Measurements from ENCODE around the gene ADAMTS12.

DNA sequence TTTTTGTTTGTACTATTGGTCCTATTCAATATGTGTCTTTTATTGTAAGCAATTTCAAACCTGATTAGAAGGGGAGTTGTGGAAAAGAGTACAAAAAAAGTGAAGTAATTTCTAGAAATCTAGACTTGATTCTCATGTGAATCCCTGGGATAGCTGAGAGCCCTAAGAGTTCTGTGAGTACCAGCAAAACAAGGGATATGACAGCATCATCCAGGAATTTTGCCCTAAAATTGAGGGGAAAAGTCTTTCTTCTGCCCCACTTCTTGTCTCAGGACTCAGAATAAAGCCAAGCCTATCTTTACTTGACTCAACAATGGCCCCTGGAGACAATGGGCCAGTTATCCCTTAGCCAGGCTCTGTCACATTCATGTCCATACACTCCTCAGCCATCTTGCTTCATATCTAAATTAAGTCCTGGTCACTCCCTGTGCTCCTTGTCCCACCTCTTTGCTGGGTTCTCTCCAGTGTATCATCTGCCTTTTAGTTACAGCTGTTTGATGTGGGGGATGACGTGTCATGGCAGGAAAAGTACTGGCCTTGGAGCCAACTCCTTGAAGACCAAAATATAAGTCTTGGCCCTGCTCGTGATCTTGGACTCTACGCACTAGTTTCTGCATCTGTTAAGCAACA lies 81.2 kb downstream of the ADAMTS12 start:
- TF ChIP-seq RAD21 (IDR thresholded peaks at IDR 0.05; ENCODE audit: low read length) (no peak), CTCF (IDR thresholded peaks at IDR 0.05) (no peak), MAX (IDR thresholded peaks at IDR 0.05; ENCODE audit: low read depth) (no peak), SMC3 (IDR thresholded peaks at IDR 0.05; ENCODE audit: low read depth, low read length) (no peak), TAF1 (IDR thresholded peaks at IDR 0.05; ENCODE audit: borderline replicate concordance, low read depth, low read length) (no peak), CHD2 (IDR thresholded peaks at IDR 0.05; ENCODE audit: low read length, partially characterized antibody) (no peak), RXRA (IDR thresholded peaks at IDR 0.05; ENCODE audit: borderline replicate concordance, low read depth) (no peak), POLR2AphosphoS5 (IDR thresholded peaks at IDR 0.05; ENCODE audit: low read depth, low read length) (no peak), ZBTB33 (IDR thresholded peaks at IDR 0.05; ENCODE audit: borderline replicate concordance, low read depth) (no peak), TCF12 (IDR thresholded peaks at IDR 0.05) (no peak), FOXM1 (IDR thresholded peaks at IDR 0.05; ENCODE audit: low read depth) (no peak)
- TF ChIP-seq, protein P1, sequence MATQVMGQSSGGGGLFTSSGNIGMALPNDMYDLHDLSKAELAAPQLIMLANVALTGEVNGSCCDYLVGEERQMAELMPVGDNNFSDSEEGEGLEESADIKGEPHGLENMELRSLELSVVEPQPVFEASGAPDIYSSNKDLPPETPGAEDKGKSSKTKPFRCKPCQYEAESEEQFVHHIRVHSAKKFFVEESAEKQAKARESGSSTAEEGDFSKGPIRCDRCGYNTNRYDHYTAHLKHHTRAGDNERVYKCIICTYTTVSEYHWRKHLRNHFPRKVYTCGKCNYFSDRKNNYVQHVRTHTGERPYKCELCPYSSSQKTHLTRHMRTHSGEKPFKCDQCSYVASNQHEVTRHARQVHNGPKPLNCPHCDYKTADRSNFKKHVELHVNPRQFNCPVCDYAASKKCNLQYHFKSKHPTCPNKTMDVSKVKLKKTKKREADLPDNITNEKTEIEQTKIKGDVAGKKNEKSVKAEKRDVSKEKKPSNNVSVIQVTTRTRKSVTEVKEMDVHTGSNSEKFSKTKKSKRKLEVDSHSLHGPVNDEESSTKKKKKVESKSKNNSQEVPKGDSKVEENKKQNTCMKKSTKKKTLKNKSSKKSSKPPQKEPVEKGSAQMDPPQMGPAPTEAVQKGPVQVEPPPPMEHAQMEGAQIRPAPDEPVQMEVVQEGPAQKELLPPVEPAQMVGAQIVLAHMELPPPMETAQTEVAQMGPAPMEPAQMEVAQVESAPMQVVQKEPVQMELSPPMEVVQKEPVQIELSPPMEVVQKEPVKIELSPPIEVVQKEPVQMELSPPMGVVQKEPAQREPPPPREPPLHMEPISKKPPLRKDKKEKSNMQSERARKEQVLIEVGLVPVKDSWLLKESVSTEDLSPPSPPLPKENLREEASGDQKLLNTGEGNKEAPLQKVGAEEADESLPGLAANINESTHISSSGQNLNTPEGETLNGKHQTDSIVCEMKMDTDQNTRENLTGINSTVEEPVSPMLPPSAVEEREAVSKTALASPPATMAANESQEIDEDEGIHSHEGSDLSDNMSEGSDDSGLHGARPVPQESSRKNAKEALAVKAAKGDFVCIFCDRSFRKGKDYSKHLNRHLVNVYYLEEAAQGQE (IDR thresholded peaks at IDR 0.05; ENCODE audit: low read depth, low read length): no peak
- TF ChIP-seq, protein P2, sequence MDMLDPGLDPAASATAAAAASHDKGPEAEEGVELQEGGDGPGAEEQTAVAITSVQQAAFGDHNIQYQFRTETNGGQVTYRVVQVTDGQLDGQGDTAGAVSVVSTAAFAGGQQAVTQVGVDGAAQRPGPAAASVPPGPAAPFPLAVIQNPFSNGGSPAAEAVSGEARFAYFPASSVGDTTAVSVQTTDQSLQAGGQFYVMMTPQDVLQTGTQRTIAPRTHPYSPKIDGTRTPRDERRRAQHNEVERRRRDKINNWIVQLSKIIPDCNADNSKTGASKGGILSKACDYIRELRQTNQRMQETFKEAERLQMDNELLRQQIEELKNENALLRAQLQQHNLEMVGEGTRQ (IDR thresholded peaks at IDR 0.05; ENCODE audit: borderline replicate concordance, low read depth, low read length): no peak

Data from SK-N-SH (cell line).